SU-DHL-6 (cell line): Measurements from ENCODE around the gene MAP2K5.

Source experiments
- CTCF ChIP-seq: fragments of 200-600 bp; sonication (generic); IDR thresholded peaks from one replicate; pipeline ENCODE4 v1.5.1; 2017; ENCODE audit warnings: antibody characterized with exemption, mild to moderate bottlenecking, low read length, moderate library complexity; ENCODE audit not compliant: insufficient read depth, poor library complexity, severe bottlenecking
- EZH2phosphoT487 ChIP-seq: fragments of 200-600 bp; sonication (generic), shearing (Covaris generic); conservative IDR thresholded peaks from 2 replicates; pipeline ENCODE4 v1.6.1; 2018; ENCODE audit warnings: mild to moderate bottlenecking, antibody characterized with exemption, low read length, moderate library complexity, mixed read lengths

DNA sequence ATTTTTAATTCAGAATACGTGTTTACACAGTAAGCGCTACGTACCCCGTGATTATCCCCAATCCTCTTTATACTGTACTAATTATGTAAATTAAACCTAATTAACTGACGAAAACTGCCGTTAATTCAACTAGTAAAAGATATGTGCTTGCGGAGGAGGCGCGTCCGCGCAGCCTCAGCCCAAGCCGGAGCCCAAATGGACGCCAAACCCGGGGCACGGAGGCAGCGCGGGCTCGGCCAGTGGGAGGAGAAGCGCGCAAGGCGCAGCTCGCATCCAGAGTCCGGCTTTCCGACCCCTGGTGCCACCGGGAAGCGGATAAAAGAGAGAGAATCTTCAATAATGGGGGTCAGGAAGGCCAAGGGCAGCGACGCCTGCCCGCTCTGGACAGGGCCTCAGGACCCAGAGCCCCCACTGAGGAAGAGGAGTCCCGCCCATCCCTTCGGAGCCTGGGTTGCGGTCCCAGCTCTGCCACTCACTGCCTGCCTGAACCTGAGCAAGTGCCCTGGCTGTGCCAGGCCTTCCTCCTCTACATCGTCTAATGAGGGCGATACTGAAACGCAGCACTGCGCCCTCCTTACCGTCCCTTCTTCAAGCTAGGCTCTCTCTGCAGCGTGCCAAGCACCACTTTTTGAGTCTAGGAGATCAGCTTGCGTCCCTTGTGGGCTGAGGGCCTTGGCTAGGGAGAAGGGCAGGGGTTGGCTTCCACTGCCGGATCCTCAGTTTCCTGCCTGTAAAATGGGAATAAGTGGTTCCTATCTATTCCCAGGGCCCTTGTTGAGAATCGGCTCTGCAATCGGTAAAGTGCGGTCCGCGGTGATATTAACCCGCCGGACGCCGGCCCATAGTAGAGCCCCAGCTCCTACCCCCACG is 277.9 kb downstream of the MAP2K5 start:
- TF ChIP-seq CTCF (no peak), EZH2phosphoT487 (no peak)
